Measurements from ENCODE around the gene NWD2.
"Not testable (repeated sequence)": the region's sequence is repeated elsewhere in the genome, so short reads cannot be mapped to it uniquely, and the experiment has no call there.

Gene NWD2

GRCh38 chr4:37400241-37400881 is 155.8 kb downstream of the NWD2 start:
- no peak for DNase-seq

- DNase-seq: not testable (repeated sequence)
Observed at GRCh38 chr4:37407938-37408826, 163.6 kb downstream of the NWD2 start.

- not testable (repeated sequence) for DNase-seq
Observed at GRCh38 chr4:37413612-37414011, 169.1 kb downstream of the NWD2 start.

GRCh38 chr4:37415845-37416369 is 171.4 kb downstream of the NWD2 start:
- DNase-seq: no peak

GRCh38 chr4:37421614-37422013 is 177.1 kb downstream of the NWD2 start:
- no peak for DNase-seq

GRCh38 chr4:37422102-37422501 is 177.6 kb downstream of the NWD2 start:
- no peak for DNase-seq

GRCh38 chr4:37422638-37423037 is 178.1 kb downstream of the NWD2 start:
- no peak for DNase-seq

- no peak for DNase-seq
Observed at GRCh38 chr4:37423310-37423709, 178.8 kb downstream of the NWD2 start.

- no peak for DNase-seq
Observed at GRCh38 chr4:37424753-37425152, 180.2 kb downstream of the NWD2 start.

- DNase-seq: no peak
Observed at GRCh38 chr4:37425857-37426256, 181.3 kb downstream of the NWD2 start.

- no peak for DNase-seq
Observed at GRCh38 chr4:37427193-37427592, 182.7 kb downstream of the NWD2 start.

- no peak for DNase-seq
Observed at GRCh38 chr4:37429906-37430305, 185.4 kb downstream of the NWD2 start.

GRCh38 chr4:37430718-37431416 is 186.3 kb downstream of the NWD2 start:
- no peak for DNase-seq

GRCh38 chr4:37431417-37431743 is 186.8 kb downstream of the NWD2 start:
- DNase-seq: no peak

- DNase-seq: no peak
Observed at GRCh38 chr4:37434469-37434868, 189.9 kb downstream of the NWD2 start.

- DNase-seq: no peak
Observed at GRCh38 chr4:37436546-37436945, 192.0 kb downstream of the NWD2 start.

- no peak for DNase-seq
Observed at GRCh38 chr4:37437163-37437562, 192.6 kb downstream of the NWD2 start.

- DNase-seq: no peak
Observed at GRCh38 chr4:37438564-37439279, 194.2 kb downstream of the NWD2 start.

- no peak for DNase-seq
Observed at GRCh38 chr4:37439809-37440474, 195.4 kb downstream of the NWD2 start.

GRCh38 chr4:37440501-37440900 is 196.0 kb downstream of the NWD2 start:
- no peak for DNase-seq

- no peak for DNase-seq
Observed at GRCh38 chr4:37441231-37442061, 196.9 kb downstream of the NWD2 start.

Data from fibroblast of skin of abdomen (primary cell).